HG02571 (cell line): Measurements from ENCODE around the gene DBNL.

ENCODE experiments used
- ATAC-seq: cut with Tn5 transposase; IDR thresholded peaks from one replicate; pipeline ENCODE4 v1.9.1; 2021; ENCODE audit warnings: mild to moderate bottlenecking, moderate library complexity; ENCODE audit not compliant: unreplicated experiment

Gene DBNL

DNA sequence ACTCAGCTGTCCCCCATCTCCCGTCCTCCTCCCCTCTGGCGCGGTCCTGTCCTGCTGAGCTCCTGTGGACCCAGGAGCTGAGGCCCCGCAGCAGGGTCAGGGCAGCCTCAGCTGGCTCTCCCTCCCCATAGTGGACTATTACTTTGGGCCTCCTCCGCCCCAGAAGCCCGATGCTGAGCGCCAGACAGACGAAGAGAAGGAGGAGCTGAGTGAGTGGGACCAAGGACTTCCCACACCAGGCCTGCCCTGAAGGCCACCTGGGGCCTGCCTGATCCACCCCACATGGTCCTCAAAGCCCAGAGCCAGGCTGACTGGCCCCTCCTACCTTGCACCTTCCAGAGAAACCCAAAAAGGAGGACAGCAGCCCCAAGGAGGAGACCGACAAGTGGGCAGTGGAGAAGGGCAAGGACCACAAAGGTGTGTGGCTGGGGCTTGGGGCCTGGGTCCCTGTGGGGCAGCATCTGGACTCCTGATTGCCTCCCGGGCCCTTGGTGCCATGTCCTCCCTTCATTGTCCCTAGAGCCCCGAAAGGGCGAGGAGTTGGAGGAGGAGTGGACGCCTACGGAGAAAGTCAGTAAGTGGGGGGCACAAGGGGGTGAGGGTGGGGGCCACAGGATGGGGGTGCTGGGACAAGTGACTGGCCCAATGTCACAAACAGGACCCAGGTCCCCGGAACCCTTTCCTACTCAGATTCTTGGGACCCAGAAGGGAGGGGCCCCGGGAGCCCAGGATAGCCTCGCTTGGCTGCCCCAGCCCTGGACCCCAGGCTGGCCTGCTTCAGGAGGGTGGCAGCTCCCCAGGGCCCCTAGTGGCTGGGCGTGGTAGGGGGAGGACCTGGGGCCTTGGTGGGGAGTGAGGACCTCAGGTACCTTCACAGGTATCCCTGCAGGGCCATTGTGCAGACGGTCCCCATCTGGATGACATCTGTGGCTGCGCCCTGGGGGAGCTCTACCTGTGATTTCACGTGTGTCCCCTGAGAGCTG is 64.6 kb downstream of the DBNL start:
- ATAC-seq: no peak

DNA sequence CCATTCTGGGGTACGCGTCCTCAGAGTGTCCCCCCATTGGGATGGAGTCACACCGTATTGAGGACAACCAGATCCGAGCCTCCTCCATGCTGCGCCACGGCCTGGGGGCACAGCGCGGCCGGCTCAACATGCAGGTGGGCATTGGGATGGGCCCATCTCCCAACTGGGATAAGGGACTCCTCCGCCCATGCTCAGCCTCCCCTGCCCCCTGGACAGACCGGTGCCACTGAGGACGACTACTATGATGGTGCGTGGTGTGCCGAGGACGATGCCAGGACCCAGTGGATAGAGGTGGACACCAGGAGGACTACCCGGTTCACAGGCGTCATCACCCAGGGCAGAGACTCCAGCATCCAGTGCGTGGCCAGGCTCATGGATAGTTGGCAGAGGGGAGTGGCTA is 65.5 kb downstream of the DBNL start:
- ATAC-seq: no peak

- ATAC-seq: no peak
These were observed 66.5 kb downstream of the DBNL start for GRCh38 chr7:44110719-44111635.
